A673 (cell line): Measurements from ENCODE around the gene RASGRP1. TPM values are rescaled to one million over a fixed set of nuclear protein-coding genes. Genes with fewer than 3 reads are reported as not detected.

Experiments
- BruUV-seq: library from RNA; stranded (reverse); fragments of 400-500 nt; replicated peaks from 2 replicates; lab custom pipeline; 2021; lab: Mats Ljungman, UMichigan
- CTCF ChIA-PET: fragments of 300-600 bp; sonication (Branson Sonifier 250); formaldehyde crosslinking; loops from one replicate; lab custom pipeline; 2022; ENCODE audit warnings: antibody characterized with exemption; lab: Charles Lee
- POLR2A ChIA-PET: fragments of 300-600 bp; sonication (Branson Sonifier 250); formaldehyde crosslinking; loops from one replicate; lab custom pipeline; 2022; ENCODE audit warnings: antibody characterized with exemption; ENCODE audit not compliant: low non-redundant PET; lab: Charles Lee
- DNase-seq: peaks from one replicate; pipeline ENCODE4 v3.0.0-alpha.2; 2015; ENCODE audit warnings: low spot score
- H3K27ac ChIP-seq: fragments of 200-600 bp; sonication (generic); 2 replicates; pipeline ENCODE4 v1.5.1; 2016; ENCODE audit warnings: mixed run types, low read depth, mild to moderate bottlenecking, mixed read lengths, antibody characterized with exemption, low read length; ENCODE audit not compliant: poor library complexity, severe bottlenecking
- H3K27me3 ChIP-seq: fragments of 200-600 bp; sonication (generic); replicated peaks from 2 replicates; pipeline ENCODE4 v1.6.1; 2017; ENCODE audit warnings: mixed run types, low read depth, mild to moderate bottlenecking, mixed read lengths, antibody characterized with exemption, low read length; ENCODE audit not compliant: insufficient read depth, poor library complexity
- H3K36me3 ChIP-seq: fragments of 200-600 bp; sonication (generic); 2 replicates; pipeline ENCODE4 v1.6.1; 2016; ENCODE audit warnings: mixed run types, mild to moderate bottlenecking, mixed read lengths, antibody characterized with exemption, low read length; ENCODE audit not compliant: insufficient read depth, poor library complexity, severe bottlenecking
- H3K4me1 ChIP-seq: fragments of 200-600 bp; sonication (generic); 2 replicates; pipeline ENCODE4 v1.6.1; 2017; ENCODE audit warnings: mixed run types, mild to moderate bottlenecking, mixed read lengths, antibody characterized with exemption, low read length; ENCODE audit not compliant: insufficient read depth, poor library complexity, severe bottlenecking
- H3K4me3 ChIP-seq: fragments of 200-600 bp; sonication (generic); 2 replicates; pipeline ENCODE4 v1.5.1; 2016; ENCODE audit warnings: low read depth, mixed run types, mild to moderate bottlenecking, mixed read lengths, low read length; ENCODE audit not compliant: poor library complexity, severe bottlenecking
- H3K9me3 ChIP-seq: fragments of 200-600 bp; sonication (generic); 2 replicates; pipeline ENCODE4 v1.6.1; 2016; ENCODE audit warnings: mixed run types, low read depth, mild to moderate bottlenecking, mixed read lengths, antibody characterized with exemption, low read length; ENCODE audit not compliant: poor library complexity, severe bottlenecking
- CTCF ChIP-seq: fragments of 300-800, 200-600 bp; sonication (generic); conservative IDR thresholded peaks from 2 replicates; pipeline ENCODE4 v1.5.1; 2017; ENCODE audit warnings: low read depth, mild to moderate bottlenecking, antibody characterized with exemption, low read length, moderate library complexity, mixed read lengths
- EZH2 ChIP-seq: fragments of 200-600 bp; sonication (generic); IDR thresholded peaks from 2 replicates; pipeline ENCODE4 v1.6.1; 2017; ENCODE audit warnings: borderline replicate concordance, low read depth, mild to moderate bottlenecking, mixed read lengths, antibody characterized with exemption, low read length; ENCODE audit not compliant: poor library complexity, severe bottlenecking
- intact Hi-C: fragments of 100-400 bp; cut with micrococcal nuclease; formaldehyde crosslinking; loops from one replicate; pipeline ENCODE4 v1.10.0; 2022; ENCODE audit not compliant: unreplicated experiment
- total RNA-seq: library from RNA; stranded (reverse); gene quantifications from 2 replicates; pipeline ENCODE4 v1.2.3, GENCODE V29; 2021

The RASGRP1 gene
- total RNA-seq, 1 experiment from 2014 or later = not detected

- BruUV-seq = no TSS peak
- no peaks in the 10 kb centered on the region for H3K4me1 ChIP-seq
- H3K36me3 ChIP-seq = no peaks in the 10 kb centered on the region
- ChIA-PET CTCF (no interaction called here), POLR2A (no interaction called here)
- H3K9me3 ChIP-seq = no peaks in the 10 kb centered on the region
- TF ChIP-seq EZH2 = no peak
- no peak for TF ChIP-seq CTCF
- DNase-seq = no peak
- H3K27ac ChIP-seq = no peak overlapping the region
- peaks cover 22% of the 10 kb centered on the region for H3K27me3 ChIP-seq
- intact Hi-C loops = no loop called here
- no peak overlapping the region for H3K4me3 ChIP-seq
These were observed 46.6 kb upstream of the RASGRP1 start for GRCh38 chr15:38611228-38611627.

- Histone ChIP-seq H3K36me3 (no peaks in the 10 kb centered on the region), H3K27ac (no peak overlapping the region), H3K4me3 (no peak overlapping the region), H3K9me3 (no peaks in the 10 kb centered on the region), H3K27me3 (peaks cover 18% of the 10 kb centered on the region), H3K4me1 (no peaks in the 10 kb centered on the region)
- POLR2A ChIA-PET = no interaction called here
- DNase-seq = no peak
- intact Hi-C loops = no loop called here
- TF ChIP-seq EZH2 = no peak
- CTCF ChIA-PET = no interaction called here
- no TSS peak for BruUV-seq
These were observed 46.1 kb upstream of the RASGRP1 start for GRCh38 chr15:38610748-38611147.

GRCh38 chr15:38609097-38609738, 44.6 kb upstream of the RASGRP1 start:
- TF ChIP-seq EZH2 (no peak), CTCF (no peak)
- DNase-seq = no peak
- intact Hi-C loops = no loop called here
- H3K27ac ChIP-seq = no peak overlapping the region
- H3K9me3 ChIP-seq = no peaks in the 10 kb centered on the region
- no peak overlapping the region for H3K4me3 ChIP-seq
- no TSS peak for BruUV-seq
- CTCF ChIA-PET = no interaction called here
- H3K27me3 ChIP-seq = peaks cover 9% of the 10 kb centered on the region
- POLR2A ChIA-PET = no interaction called here
- H3K36me3 ChIP-seq = no peaks in the 10 kb centered on the region
- H3K4me1 ChIP-seq = no peaks in the 10 kb centered on the region

GRCh38 chr15:38608682-38609081, 44.1 kb upstream of the RASGRP1 start:
- TF ChIP-seq EZH2 = no peak
- no peak for TF ChIP-seq CTCF
- H3K4me3 ChIP-seq = no peak overlapping the region
- intact Hi-C loops = no loop called here
- no peaks in the 10 kb centered on the region for H3K4me1 ChIP-seq
- no TSS peak for BruUV-seq
- CTCF ChIA-PET = no interaction called here
- no peaks in the 10 kb centered on the region for H3K9me3 ChIP-seq
- H3K27ac ChIP-seq = no peak overlapping the region
- peaks cover 9% of the 10 kb centered on the region for H3K27me3 ChIP-seq
- H3K36me3 ChIP-seq = no peaks in the 10 kb centered on the region
- POLR2A ChIA-PET = no interaction called here
- DNase-seq = no peak
